ENCODE data around the gene MCM9.

- TF ChIP-seq CTCF (IDR thresholded peaks at IDR 0.05): no peak
- no peak for TF ChIP-seq POLR2A (IDR thresholded peaks at IDR 0.05)
Observed at GRCh38 chr6:118895261-118895560, 39.7 kb downstream of the MCM9 start.

All from body of pancreas (tissue), 4 donors.